ENCODE data around the gene DIDO1.

- TF ChIP-seq CTCF (IDR thresholded peaks at IDR 0.05; ENCODE audit: insufficient read depth, low read length, poor library complexity, severe bottlenecking) (no peak), EZH2phosphoT487 (conservative IDR thresholded peaks at IDR 0.05; ENCODE audit: low read length) (no peak)
These were observed 88.0 kb downstream of the DIDO1 start for GRCh38 chr20:62838128-62838891.

Measured in SU-DHL-6 (cell line).